Measurements from ENCODE around the gene ZMYM4.

Gene ZMYM4

GRCh38 chr1:35394386-35394785, 125.9 kb downstream of the ZMYM4 start:
- H3K4me3 ChIP-seq: no peak overlapping the region
- no peak for TF ChIP-seq CTCF (IDR thresholded peaks at IDR 0.05)
- no peak for DNase-seq (ENCODE audit: low spot score)
- H3K27ac ChIP-seq: no peak overlapping the region

GRCh38 chr1:35398739-35399138, 130.2 kb downstream of the ZMYM4 start:
- DNase-seq (ENCODE audit: low spot score): no peak
- Histone ChIP-seq H3K27ac (no peak overlapping the region), H3K4me3 (no peak overlapping the region)
- no peak for TF ChIP-seq CTCF (IDR thresholded peaks at IDR 0.05)

- no peak overlapping the region for H3K27ac ChIP-seq
- TF ChIP-seq CTCF (IDR thresholded peaks at IDR 0.05): no peak
- no peak for DNase-seq (ENCODE audit: low spot score)
- no peak overlapping the region for H3K4me3 ChIP-seq
Measured at GRCh38 chr1:35401049-35401448, 132.5 kb downstream of the ZMYM4 start.

- no peak overlapping the region for H3K4me3 ChIP-seq
- no peak for DNase-seq (ENCODE audit: low spot score)
- H3K27ac ChIP-seq: no peak overlapping the region
- TF ChIP-seq CTCF (IDR thresholded peaks at IDR 0.05): no peak
Measured at GRCh38 chr1:35406103-35406502, 137.6 kb downstream of the ZMYM4 start.

- Histone ChIP-seq H3K4me3 (no peak overlapping the region), H3K27ac (no peak overlapping the region)
- no peak for TF ChIP-seq CTCF (IDR thresholded peaks at IDR 0.05)
- DNase-seq (ENCODE audit: low spot score): no peak
Measured at GRCh38 chr1:35407743-35408142, 139.2 kb downstream of the ZMYM4 start.

GRCh38 chr1:35408925-35409324, 140.4 kb downstream of the ZMYM4 start:
- no peak overlapping the region for H3K4me3 ChIP-seq
- no peak overlapping the region for H3K27ac ChIP-seq
- no peak for TF ChIP-seq CTCF (IDR thresholded peaks at IDR 0.05)
- no peak for DNase-seq (ENCODE audit: low spot score)

DNA sequence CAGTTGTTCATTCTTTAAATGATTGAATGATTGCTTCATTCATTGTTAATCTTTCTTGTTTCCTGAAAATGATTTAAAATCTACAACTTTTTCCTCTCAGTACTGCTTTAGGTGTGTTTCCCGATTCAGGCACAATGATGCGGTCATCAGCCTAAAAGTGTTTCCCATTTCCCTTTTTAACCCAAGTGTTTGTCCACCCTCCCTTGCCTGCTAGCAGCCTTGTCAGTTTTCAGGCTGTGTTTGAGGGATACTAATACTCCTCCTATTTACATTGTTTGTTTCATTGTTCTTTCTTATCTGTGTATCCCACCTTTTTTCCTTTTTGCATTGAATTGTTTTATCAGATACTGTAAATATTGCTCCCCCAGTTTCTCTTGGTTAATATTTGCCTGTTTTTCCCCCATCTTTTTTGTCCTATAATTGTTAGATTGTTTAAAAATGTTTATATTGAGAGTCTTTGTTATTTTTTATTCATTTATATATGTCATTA, 157.6 kb downstream of the ZMYM4 start:
- no peak overlapping the region for H3K4me3 ChIP-seq
- no peak overlapping the region for H3K27ac ChIP-seq
- no peak for DNase-seq (ENCODE audit: low spot score)
- no peak for TF ChIP-seq CTCF (IDR thresholded peaks at IDR 0.05)

Data from coronary artery (tissue), 2 donors.